Loucy (cell line): Measurements from ENCODE around the gene USP44.

Experiments
- CTCF ChIP-seq: fragments of 200-600 bp; sonication (generic); conservative IDR thresholded peaks from 2 replicates; pipeline ENCODE4 v1.5.1; 2014; ENCODE audit warnings: mild to moderate bottlenecking, antibody characterized with exemption, low read length
- EZH2phosphoT487 ChIP-seq: fragments of 200-600 bp; IDR thresholded peaks from 2 replicates; pipeline ENCODE4 v1.6.1; 2018; ENCODE audit warnings: antibody characterized with exemption, mild to moderate bottlenecking, moderate library complexity, borderline replicate concordance

- TF ChIP-seq CTCF (no peak), EZH2phosphoT487 (no peak)
Measured at GRCh38 chr12:95548539-95549391, 2.5 kb downstream of the USP44 start.
